Measurements from ENCODE around the gene FGF1. TPM values are rescaled to one million over a fixed set of nuclear protein-coding genes. Genes with fewer than 3 reads are reported as not detected.

The FGF1 gene
- polyA plus RNA-seq, 1 of the 3 experiments (the other 2 are of a cell fraction) = 5.3 TPM

DNA sequence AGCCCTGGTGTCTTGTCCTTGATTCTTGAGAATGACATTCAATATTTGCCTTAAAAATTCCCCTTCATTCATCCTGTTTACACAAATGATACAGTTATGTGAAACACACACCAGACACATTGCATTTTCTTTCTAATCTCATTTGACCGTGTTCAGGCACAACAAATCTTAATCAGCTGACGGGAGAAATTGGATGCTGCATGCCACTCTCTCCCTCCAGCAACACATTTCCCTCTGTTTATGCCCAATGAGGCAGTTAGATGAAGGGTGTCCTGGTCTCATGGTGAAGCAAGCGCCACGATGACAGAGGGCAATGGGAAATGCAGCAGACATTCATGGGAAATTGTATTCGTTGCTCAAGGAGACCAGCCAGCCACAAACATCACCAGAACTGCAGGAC is 3.2 kb upstream of the FGF1 start:
- H3K79me2 ChIP-seq (ENCODE audit: insufficient read depth) = no peaks in the 10 kb centered on the region
- no peak overlapping the region for H3K4me3 ChIP-seq (ENCODE audit: low read depth in 2 of 2, low read length in 1 of 2)
- no peak overlapping the region for H2AFZ ChIP-seq (ENCODE audit: low read depth)
- DNase-seq = peak; percentile 72
- no peaks in the 10 kb centered on the region for H3K27me3 ChIP-seq (ENCODE audit: insufficient read depth)
- no peaks in the 10 kb centered on the region for H4K20me1 ChIP-seq (ENCODE audit: insufficient read depth)
- ChIA-PET POLR2A (interaction anchor here (0.9 to 1.7 kb wide), 2 partner anchors 34 to 138 kb away, joined by 3 to 6 read pairs; no protein-coding TSS in a partner anchor), CTCF (interaction anchor here (0.9 to 7.0 kb wide), 8 partner anchors 10 to 538 kb away, joined by 3 to 85 read pairs (median 4); no protein-coding TSS in a partner anchor)
- no peaks in the 10 kb centered on the region for H3K9me2 ChIP-seq
- H3K4me2 ChIP-seq = no peak overlapping the region
- no peaks in the 10 kb centered on the region for H3K9me3 ChIP-seq
- 48% methylated on average over 5 of the region's 5 CpGs for WGBS (ENCODE audit: low lambda C conversion rate)
- H3F3A ChIP-seq (replicated peaks; ENCODE audit: insufficient read depth) = no peaks in the 10 kb centered on the region
- no peak overlapping the region for H3K9ac ChIP-seq
- H3K27ac ChIP-seq (ENCODE audit: low read depth in 2 of 2, low read length in 1 of 2) = peak overlapping the region in 1 of 2 experiments; percentile 95; a peak in 2 of 4 replicates
- H3K36me3 ChIP-seq (replicated peaks in 1 of 2; ENCODE audit: control insufficient read depth in 1 of 2, insufficient read depth in 2 of 2, low read length in 1 of 2) = no peaks in the 10 kb centered on the region
- H3K4me1 ChIP-seq (ENCODE audit: control insufficient read depth in 1 of 2, insufficient read depth in 2 of 2, low read depth in 1 of 2, low read length in 1 of 2) = peaks cover 15 to 55% of the 10 kb centered on the region in 2 experiments; a peak in 3 of 4 replicates
- no peak for TF ChIP-seq MEF2A (IDR thresholded peaks at IDR 0.05; ENCODE audit: borderline replicate concordance, low read depth)
- no peak for TF ChIP-seq YY1 (IDR thresholded peaks at IDR 0.05; ENCODE audit: low read depth)
- no peak for TF ChIP-seq JUND (IDR thresholded peaks at IDR 0.05)
- peak in 1 of 2 experiments; percentile 94; a peak in 2 of 4 replicates for TF ChIP-seq EP300 (IDR thresholded peaks at IDR 0.05; ENCODE audit: borderline replicate concordance in 1 of 2, low read depth in 1 of 2, low read length in 1 of 2)
- TF ChIP-seq, protein P1, sequence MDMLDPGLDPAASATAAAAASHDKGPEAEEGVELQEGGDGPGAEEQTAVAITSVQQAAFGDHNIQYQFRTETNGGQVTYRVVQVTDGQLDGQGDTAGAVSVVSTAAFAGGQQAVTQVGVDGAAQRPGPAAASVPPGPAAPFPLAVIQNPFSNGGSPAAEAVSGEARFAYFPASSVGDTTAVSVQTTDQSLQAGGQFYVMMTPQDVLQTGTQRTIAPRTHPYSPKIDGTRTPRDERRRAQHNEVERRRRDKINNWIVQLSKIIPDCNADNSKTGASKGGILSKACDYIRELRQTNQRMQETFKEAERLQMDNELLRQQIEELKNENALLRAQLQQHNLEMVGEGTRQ (IDR thresholded peaks at IDR 0.05; ENCODE audit: borderline replicate concordance, low read depth, low read length) = no peak
- TF ChIP-seq FOSL2 (IDR thresholded peaks at IDR 0.05; ENCODE audit: borderline replicate concordance, low read depth) = no peak
- peak; percentile 75 for TF ChIP-seq GATA2 (CRISPR knock-in tag; IDR thresholded peaks at IDR 0.05)
- TF ChIP-seq TEAD4 (IDR thresholded peaks at IDR 0.05; ENCODE audit: borderline replicate concordance, insufficient read depth) = no peak
- no peak for TF ChIP-seq ELF1 (IDR thresholded peaks at IDR 0.05)
- TF ChIP-seq, protein P2, sequence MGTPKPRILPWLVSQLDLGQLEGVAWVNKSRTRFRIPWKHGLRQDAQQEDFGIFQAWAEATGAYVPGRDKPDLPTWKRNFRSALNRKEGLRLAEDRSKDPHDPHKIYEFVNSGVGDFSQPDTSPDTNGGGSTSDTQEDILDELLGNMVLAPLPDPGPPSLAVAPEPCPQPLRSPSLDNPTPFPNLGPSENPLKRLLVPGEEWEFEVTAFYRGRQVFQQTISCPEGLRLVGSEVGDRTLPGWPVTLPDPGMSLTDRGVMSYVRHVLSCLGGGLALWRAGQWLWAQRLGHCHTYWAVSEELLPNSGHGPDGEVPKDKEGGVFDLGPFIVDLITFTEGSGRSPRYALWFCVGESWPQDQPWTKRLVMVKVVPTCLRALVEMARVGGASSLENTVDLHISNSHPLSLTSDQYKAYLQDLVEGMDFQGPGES (IDR thresholded peaks at IDR 0.05; ENCODE audit: low read depth, low read length) = no peak
- peak; percentile 92 for TF ChIP-seq MXI1 (IDR thresholded peaks at IDR 0.05; ENCODE audit: low read depth, low read length)
- TF ChIP-seq, protein P3, sequence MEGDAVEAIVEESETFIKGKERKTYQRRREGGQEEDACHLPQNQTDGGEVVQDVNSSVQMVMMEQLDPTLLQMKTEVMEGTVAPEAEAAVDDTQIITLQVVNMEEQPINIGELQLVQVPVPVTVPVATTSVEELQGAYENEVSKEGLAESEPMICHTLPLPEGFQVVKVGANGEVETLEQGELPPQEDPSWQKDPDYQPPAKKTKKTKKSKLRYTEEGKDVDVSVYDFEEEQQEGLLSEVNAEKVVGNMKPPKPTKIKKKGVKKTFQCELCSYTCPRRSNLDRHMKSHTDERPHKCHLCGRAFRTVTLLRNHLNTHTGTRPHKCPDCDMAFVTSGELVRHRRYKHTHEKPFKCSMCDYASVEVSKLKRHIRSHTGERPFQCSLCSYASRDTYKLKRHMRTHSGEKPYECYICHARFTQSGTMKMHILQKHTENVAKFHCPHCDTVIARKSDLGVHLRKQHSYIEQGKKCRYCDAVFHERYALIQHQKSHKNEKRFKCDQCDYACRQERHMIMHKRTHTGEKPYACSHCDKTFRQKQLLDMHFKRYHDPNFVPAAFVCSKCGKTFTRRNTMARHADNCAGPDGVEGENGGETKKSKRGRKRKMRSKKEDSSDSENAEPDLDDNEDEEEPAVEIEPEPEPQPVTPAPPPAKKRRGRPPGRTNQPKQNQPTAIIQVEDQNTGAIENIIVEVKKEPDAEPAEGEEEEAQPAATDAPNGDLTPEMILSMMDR (IDR thresholded peaks at IDR 0.05) = no peak
- TF ChIP-seq CHD2 (IDR thresholded peaks at IDR 0.05; ENCODE audit: low read length, partially characterized antibody) = peak; percentile 77
- peak; percentile 48; the same call in 1 of the 2 replicates for TF ChIP-seq RFX5 (IDR thresholded peaks at IDR 0.05; ENCODE audit: low read length)
- TF ChIP-seq, protein P4, sequence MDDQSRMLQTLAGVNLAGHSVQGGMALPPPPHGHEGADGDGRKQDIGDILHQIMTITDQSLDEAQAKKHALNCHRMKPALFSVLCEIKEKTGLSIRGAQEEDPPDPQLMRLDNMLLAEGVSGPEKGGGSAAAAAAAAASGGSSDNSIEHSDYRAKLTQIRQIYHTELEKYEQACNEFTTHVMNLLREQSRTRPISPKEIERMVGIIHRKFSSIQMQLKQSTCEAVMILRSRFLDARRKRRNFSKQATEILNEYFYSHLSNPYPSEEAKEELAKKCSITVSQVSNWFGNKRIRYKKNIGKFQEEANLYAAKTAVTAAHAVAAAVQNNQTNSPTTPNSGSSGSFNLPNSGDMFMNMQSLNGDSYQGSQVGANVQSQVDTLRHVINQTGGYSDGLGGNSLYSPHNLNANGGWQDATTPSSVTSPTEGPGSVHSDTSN (IDR thresholded peaks at IDR 0.05) = no peak
- TF ChIP-seq, protein P5, sequence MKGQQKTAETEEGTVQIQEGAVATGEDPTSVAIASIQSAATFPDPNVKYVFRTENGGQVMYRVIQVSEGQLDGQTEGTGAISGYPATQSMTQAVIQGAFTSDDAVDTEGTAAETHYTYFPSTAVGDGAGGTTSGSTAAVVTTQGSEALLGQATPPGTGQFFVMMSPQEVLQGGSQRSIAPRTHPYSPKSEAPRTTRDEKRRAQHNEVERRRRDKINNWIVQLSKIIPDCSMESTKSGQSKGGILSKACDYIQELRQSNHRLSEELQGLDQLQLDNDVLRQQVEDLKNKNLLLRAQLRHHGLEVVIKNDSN (IDR thresholded peaks at IDR 0.05; ENCODE audit: borderline replicate concordance, low read depth) = no peak
- TF ChIP-seq POLR2AphosphoS5 (IDR thresholded peaks at IDR 0.05; ENCODE audit: low read depth, low read length) = no peak
- TF ChIP-seq NFIC (IDR thresholded peaks at IDR 0.05; ENCODE audit: borderline replicate concordance) = no peak
- TF ChIP-seq NRF1 (IDR thresholded peaks at IDR 0.05; ENCODE audit: low read depth, low read length) = no peak
- TF ChIP-seq, protein P6, sequence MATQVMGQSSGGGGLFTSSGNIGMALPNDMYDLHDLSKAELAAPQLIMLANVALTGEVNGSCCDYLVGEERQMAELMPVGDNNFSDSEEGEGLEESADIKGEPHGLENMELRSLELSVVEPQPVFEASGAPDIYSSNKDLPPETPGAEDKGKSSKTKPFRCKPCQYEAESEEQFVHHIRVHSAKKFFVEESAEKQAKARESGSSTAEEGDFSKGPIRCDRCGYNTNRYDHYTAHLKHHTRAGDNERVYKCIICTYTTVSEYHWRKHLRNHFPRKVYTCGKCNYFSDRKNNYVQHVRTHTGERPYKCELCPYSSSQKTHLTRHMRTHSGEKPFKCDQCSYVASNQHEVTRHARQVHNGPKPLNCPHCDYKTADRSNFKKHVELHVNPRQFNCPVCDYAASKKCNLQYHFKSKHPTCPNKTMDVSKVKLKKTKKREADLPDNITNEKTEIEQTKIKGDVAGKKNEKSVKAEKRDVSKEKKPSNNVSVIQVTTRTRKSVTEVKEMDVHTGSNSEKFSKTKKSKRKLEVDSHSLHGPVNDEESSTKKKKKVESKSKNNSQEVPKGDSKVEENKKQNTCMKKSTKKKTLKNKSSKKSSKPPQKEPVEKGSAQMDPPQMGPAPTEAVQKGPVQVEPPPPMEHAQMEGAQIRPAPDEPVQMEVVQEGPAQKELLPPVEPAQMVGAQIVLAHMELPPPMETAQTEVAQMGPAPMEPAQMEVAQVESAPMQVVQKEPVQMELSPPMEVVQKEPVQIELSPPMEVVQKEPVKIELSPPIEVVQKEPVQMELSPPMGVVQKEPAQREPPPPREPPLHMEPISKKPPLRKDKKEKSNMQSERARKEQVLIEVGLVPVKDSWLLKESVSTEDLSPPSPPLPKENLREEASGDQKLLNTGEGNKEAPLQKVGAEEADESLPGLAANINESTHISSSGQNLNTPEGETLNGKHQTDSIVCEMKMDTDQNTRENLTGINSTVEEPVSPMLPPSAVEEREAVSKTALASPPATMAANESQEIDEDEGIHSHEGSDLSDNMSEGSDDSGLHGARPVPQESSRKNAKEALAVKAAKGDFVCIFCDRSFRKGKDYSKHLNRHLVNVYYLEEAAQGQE (IDR thresholded peaks at IDR 0.05; ENCODE audit: low read depth, low read length) = no peak
- no peak for TF ChIP-seq TAF1 (IDR thresholded peaks at IDR 0.05; ENCODE audit: borderline replicate concordance, low read depth, low read length)
- TF ChIP-seq FOXJ3 (CRISPR knock-in tag; IDR thresholded peaks at IDR 0.05) = peak; percentile 96
- no peak for TF ChIP-seq SMC3 (IDR thresholded peaks at IDR 0.05; ENCODE audit: low read depth, low read length)
- no peak for TF ChIP-seq SIN3A (IDR thresholded peaks at IDR 0.05; ENCODE audit: borderline replicate concordance, low read depth, low read length)
- TF ChIP-seq, protein P7, sequence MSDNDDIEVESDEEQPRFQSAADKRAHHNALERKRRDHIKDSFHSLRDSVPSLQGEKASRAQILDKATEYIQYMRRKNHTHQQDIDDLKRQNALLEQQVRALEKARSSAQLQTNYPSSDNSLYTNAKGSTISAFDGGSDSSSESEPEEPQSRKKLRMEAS (IDR thresholded peaks at IDR 0.05; ENCODE audit: low read depth) = no peak
